H1 (cell line): ENCODE data around the gene GYPC. TPM values are rescaled to one million over a fixed set of nuclear protein-coding genes. Genes with fewer than 3 reads are reported as not detected.

Experiments
- EZH2 ChIP-seq: fragments of 200-600 bp; sonication (generic); IDR thresholded peaks from 2 replicates; pipeline ENCODE4 v1.7.1; 2012; ENCODE audit warnings: low read depth, mild to moderate bottlenecking, moderate library complexity, low read length, inconsistent platforms; ENCODE audit not compliant: severe bottlenecking
- FOSL1 ChIP-seq: IDR thresholded peaks from 2 replicates; pipeline ENCODE4 v1.6.1; 2011; ENCODE audit warnings: mild to moderate bottlenecking, low read depth, low read length, moderate library complexity; ENCODE audit not compliant: insufficient read depth
- KDM4A ChIP-seq: IDR thresholded peaks from one replicate; pipeline ENCODE4 v1.7.1; 2012; ENCODE audit warnings: low read depth, mild to moderate bottlenecking, moderate library complexity, low read length, inconsistent platforms; ENCODE audit not compliant: severe bottlenecking
- NRF1 ChIP-seq: IDR thresholded peaks from 2 replicates; pipeline ENCODE4 v1.6.1; 2011; ENCODE audit warnings: mild to moderate bottlenecking, low read depth, low read length, improper control_type of control experiment
- RFX5 ChIP-seq: IDR thresholded peaks from 2 replicates; pipeline ENCODE4 v1.6.1; 2011; ENCODE audit warnings: low read depth, low read length, improper control_type of control experiment, borderline replicate concordance
- SIN3A ChIP-seq, 2 experiments: IDR thresholded peaks in 1 of 2; conservative IDR thresholded peaks in 1 of 2; 2 replicates each; pipeline ENCODE4 v1.6.1; 2011 to 2012; ENCODE audit warnings: low read length in 2 of 2, improper control_type of control experiment in 1 of 2, low read depth in 1 of 2, mild to moderate bottlenecking in 1 of 2
- polyA plus RNA-seq, 7 experiments: library from polyadenylated mRNA; depleted of rRNA in 3 of 7; stranded (reverse) in 5 of 7; unstranded in 2 of 7; fragments of >200 nt in 5 of 7; fragments of 200-250 nt in 2 of 7; gene quantifications; 1 replicate in 5 of 7; 2 replicates in 1 of 7; 4 replicates in 1 of 7; pipeline versions ENCODE4 v1.2.1 to v1.2.3, GENCODE V29; 2011 to 2013; ENCODE audit warnings: missing spikeins in 2 of 7, mixed read lengths in 2 of 7
- total RNA-seq: library from RNA; stranded (reverse); fragmentation: NEBNext Ultra II Directional; extraction: Animal tissue kit (Norgen Biotek cat#: 25700); gene quantifications from 2 replicates; pipeline ENCODE4 v1.2.1, GENCODE V29; 2021
- TF ChIP-seq, protein P1 (sequence below): IDR thresholded peaks from 2 replicates; pipeline ENCODE4 v1.6.1; 2011; ENCODE audit warnings: low read length, improper control_type of control experiment

Gene GYPC
- total and polyA plus RNA-seq, 2 of the 8 experiments (the other 6 are each of a cell fraction or from before 2014, with no cell fraction given), result 26.8 to 53.6 TPM

DNA sequence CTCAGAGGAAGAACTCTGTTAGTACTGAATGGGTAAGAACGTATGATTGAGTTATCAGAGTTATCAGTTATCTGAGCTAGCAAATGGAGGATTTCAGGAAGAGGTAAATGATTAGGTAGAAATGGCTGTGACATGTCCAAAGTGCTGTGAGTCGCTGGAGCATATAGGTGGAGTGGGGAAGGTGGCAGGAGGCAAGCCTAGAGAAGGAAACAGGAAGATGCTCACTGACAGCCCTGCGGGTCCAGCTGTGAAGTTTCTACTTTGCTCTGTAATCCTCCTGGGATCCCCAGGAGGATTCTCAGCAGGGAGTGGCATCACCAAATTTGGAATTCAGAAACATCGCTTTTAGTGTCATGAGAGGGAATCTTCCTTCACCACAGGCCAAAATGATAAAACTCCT is 52.0 kb downstream of the GYPC start (continued):
- TF ChIP-seq, protein P1, sequence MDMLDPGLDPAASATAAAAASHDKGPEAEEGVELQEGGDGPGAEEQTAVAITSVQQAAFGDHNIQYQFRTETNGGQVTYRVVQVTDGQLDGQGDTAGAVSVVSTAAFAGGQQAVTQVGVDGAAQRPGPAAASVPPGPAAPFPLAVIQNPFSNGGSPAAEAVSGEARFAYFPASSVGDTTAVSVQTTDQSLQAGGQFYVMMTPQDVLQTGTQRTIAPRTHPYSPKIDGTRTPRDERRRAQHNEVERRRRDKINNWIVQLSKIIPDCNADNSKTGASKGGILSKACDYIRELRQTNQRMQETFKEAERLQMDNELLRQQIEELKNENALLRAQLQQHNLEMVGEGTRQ, result no peak
- TF ChIP-seq EZH2, result no peak
- TF ChIP-seq KDM4A, result no peak
- TF ChIP-seq SIN3A (conservative IDR thresholded peaks at IDR 0.05 in 1 of 2, IDR thresholded peaks at IDR 0.05 in 1 of 2; ENCODE audit: low read depth in 1 of 2, low read length in 2 of 2), result no peak
- no peak for TF ChIP-seq RFX5
- no peak for TF ChIP-seq FOSL1
- no peak for TF ChIP-seq NRF1
- TF ChIP-seq, all 59 proteins: peak for 0
